Myocyte (in vitro differentiated cells): ENCODE data around the gene BRMS1L. TPM values are rescaled to one million over a fixed set of nuclear protein-coding genes. Genes with fewer than 3 reads are reported as not detected.

Experiments used
- total RNA-seq: library from RNA; depleted of rRNA; stranded (reverse); fragments of >200 nt; gene quantifications from 2 replicates; pipeline ENCODE4 v1.2.3, GENCODE V29; 2014

Gene BRMS1L
- total RNA-seq, 1 donor from 2014 or later, result 26.3 TPM

Other genes with a start within 250 kb of the BRMS1L start
- 23.3 and 25.0 TPM in 2 replicates for gene RALGAPA1, start 17.0 kb upstream of the BRMS1L start, total RNA-seq